ENCODE measurements around the gene GAPDHS. TPM values are rescaled to one million over a fixed set of nuclear protein-coding genes. Genes with fewer than 3 reads are reported as not detected.

Gene GAPDHS
- total RNA-seq, 1 donor from 2014 or later, result not detected

DNA sequence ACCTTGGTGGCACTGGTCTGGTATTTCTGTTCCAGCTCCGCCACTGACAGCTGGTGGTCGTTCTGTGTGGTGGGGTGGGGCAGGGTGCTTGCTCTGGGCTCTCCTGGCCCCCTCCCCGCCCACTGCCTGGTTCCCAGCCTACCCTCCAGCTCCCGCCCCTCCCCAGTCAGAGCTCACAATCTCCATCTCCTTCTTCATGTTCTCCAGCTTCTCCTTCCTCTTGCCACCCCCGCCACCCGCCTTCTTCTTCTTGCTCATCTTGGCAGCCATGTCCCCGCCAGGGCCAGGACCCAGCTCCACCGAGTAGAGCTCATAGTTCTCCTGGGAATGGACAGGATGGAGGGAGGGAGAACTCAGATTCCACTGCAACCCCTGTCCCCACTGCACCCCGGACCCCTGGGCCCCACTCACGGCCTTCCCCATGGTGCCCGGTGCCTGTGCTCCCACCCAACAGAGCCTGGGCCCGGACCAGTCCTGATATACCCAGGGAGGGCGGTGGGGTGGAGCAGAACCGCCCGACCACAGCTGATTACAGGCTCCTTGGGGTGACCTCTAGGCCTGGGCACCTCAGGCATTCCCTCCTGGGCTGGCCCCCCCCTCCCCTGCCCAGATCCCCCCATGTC is 30.1 kb downstream of the GAPDHS start, which contains the start of gene ATP4A:
ATP4A (minus strand) TSS at position 452 of the 623 bp plus-strand sequence; CDS start at position 423, 29 bp downstream.
- H3K79me2 ChIP-seq (ENCODE audit: low read depth), result no peaks in the 10 kb centered on the region
- no peaks in the 10 kb centered on the region for H3K4me1 ChIP-seq
- DNase-seq (ENCODE audit: low spot score), result no peak
- no peak within 1 kb of the TSS for H3K4me3 Mint-ChIP-seq
- H3F3A ChIP-seq (ENCODE audit: low read depth), result no peaks in the 10 kb centered on the region
- no peak within 1 kb of the TSS for H3K4me2 ChIP-seq
- H3K9me3 ChIP-seq (ENCODE audit: low read depth), result no peaks in the 10 kb centered on the region
- H3K27me3 Mint-ChIP-seq (ENCODE audit: insufficient read depth, low read depth), result peaks cover 24% of the 10 kb centered on the region
- H4K20me1 ChIP-seq (ENCODE audit: low read depth), result no peaks in the 10 kb centered on the region
- no peak within 1 kb of the TSS for H3K9ac ChIP-seq
- H3K9me3 Mint-ChIP-seq, result no peaks in the 10 kb centered on the region
- no peak for TF ChIP-seq EZH2phosphoT487 (IDR thresholded peaks at IDR 0.05)
- TF ChIP-seq EZH2 (IDR thresholded peaks at IDR 0.05), result no peak
- TF ChIP-seq, protein P1, sequence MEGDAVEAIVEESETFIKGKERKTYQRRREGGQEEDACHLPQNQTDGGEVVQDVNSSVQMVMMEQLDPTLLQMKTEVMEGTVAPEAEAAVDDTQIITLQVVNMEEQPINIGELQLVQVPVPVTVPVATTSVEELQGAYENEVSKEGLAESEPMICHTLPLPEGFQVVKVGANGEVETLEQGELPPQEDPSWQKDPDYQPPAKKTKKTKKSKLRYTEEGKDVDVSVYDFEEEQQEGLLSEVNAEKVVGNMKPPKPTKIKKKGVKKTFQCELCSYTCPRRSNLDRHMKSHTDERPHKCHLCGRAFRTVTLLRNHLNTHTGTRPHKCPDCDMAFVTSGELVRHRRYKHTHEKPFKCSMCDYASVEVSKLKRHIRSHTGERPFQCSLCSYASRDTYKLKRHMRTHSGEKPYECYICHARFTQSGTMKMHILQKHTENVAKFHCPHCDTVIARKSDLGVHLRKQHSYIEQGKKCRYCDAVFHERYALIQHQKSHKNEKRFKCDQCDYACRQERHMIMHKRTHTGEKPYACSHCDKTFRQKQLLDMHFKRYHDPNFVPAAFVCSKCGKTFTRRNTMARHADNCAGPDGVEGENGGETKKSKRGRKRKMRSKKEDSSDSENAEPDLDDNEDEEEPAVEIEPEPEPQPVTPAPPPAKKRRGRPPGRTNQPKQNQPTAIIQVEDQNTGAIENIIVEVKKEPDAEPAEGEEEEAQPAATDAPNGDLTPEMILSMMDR (IDR thresholded peaks at IDR 0.05), result no peak
- no peaks in the 10 kb centered on the region for H3K36me3 Mint-ChIP-seq
- no peak within 1 kb of the TSS for H3K27ac Mint-ChIP-seq
- no peaks in the 10 kb centered on the region for H3K36me3 ChIP-seq
- H3K4me1 Mint-ChIP-seq, result no peaks in the 10 kb centered on the region
- no peak within 1 kb of the TSS for H3K4me3 ChIP-seq
- H2AFZ ChIP-seq (replicated peaks), result no peak within 1 kb of the TSS
- no peak within 1 kb of the TSS for H3K27ac ChIP-seq
- H3K27me3 ChIP-seq, result peaks cover 51% of the 10 kb centered on the region

DNA sequence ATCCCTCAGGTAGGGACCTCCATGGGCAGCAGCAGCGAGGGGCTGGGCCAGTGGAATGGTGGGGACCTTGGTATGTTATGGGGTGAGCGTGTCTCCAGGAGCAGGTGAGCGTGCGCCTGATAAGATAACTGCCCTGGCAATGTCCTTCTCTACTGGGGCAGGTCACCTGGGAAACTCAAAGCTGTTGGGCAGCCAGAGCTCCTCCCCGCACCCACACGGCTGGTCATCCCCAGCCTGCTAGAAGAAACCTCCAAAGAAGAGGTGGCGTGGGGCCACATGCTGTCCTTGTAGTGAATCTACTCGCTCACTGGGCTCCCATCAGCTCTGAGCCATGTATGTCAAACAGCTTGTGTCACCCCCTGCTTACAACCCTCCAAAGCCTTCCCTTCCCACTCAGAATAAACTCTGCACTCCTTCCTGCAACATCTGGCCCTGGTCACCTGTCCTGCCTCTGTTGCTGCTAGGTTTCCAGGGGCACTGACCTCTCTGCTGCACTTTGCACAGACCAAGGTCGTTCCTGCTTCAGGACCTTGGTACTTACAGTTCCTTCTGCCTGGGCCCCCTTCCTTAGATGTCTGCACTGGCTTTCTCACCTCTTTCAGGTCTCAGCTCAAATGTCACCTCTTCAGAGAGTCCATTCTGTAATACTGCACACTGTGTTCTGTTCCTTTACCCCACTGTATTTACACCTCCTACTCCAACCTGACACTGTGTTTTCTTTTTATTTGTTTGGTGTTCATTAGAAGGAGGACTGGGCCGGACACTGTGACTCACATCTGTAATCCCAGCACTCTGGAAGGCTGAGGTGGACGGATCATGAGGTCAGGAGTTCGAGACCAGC is 32.0 kb downstream of the GAPDHS start:
- H3K4me3 ChIP-seq, result no peak overlapping the region
- Mint-ChIP-seq H3K36me3 (no peaks in the 10 kb centered on the region), H3K4me3 (no peak overlapping the region), H3K9me3 (no peaks in the 10 kb centered on the region), H3K4me1 (no peaks in the 10 kb centered on the region), H3K27me3 (ENCODE audit: insufficient read depth, low read depth) (peaks cover 13% of the 10 kb centered on the region), H3K27ac (no peak overlapping the region)
- no peak overlapping the region for H3K4me2 ChIP-seq
- no peak overlapping the region for H3K9ac ChIP-seq
- peaks cover 32% of the 10 kb centered on the region for H3K27me3 ChIP-seq
- no peak overlapping the region for H3K27ac ChIP-seq
- TF ChIP-seq EZH2 (IDR thresholded peaks at IDR 0.05), result no peak
- TF ChIP-seq EZH2phosphoT487 (IDR thresholded peaks at IDR 0.05), result no peak
- TF ChIP-seq, protein P1 (IDR thresholded peaks at IDR 0.05), result no peak
- no peak for DNase-seq (ENCODE audit: low spot score)
- no peaks in the 10 kb centered on the region for H3K36me3 ChIP-seq
- no peaks in the 10 kb centered on the region for H3K9me3 ChIP-seq (ENCODE audit: low read depth)
- no peaks in the 10 kb centered on the region for H4K20me1 ChIP-seq (ENCODE audit: low read depth)
- H2AFZ ChIP-seq (replicated peaks), result no peak overlapping the region
- H3K4me1 ChIP-seq, result no peaks in the 10 kb centered on the region
- no peaks in the 10 kb centered on the region for H3K79me2 ChIP-seq (ENCODE audit: low read depth)
- H3F3A ChIP-seq (ENCODE audit: low read depth), result no peaks in the 10 kb centered on the region

DNA sequence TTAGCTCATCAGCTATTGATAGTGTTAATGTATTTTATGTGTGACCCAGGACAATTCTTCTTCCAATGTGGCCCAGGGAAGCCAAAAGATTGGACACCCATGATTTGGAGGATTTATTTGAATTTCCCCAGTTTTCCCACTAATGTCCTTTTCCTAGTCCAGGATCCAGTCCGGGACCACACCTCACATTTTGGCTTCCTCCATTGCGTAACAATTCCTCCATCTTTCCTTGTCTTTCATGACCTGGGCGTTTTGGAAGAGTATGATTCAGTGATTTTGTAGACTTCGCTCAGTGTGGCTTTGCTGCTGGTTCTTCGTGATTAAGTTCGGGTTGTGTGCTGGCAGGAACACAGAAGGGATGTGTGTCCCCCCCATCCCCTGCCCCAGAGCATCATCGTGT is 33.5 kb downstream of the GAPDHS start:
- Histone ChIP-seq H3K4me3 (no peak overlapping the region), H3K79me2 (ENCODE audit: low read depth) (no peaks in the 10 kb centered on the region), H3F3A (ENCODE audit: low read depth) (no peaks in the 10 kb centered on the region), H3K4me2 (no peak overlapping the region), H3K27me3 (peaks cover 26% of the 10 kb centered on the region), H3K9me3 (ENCODE audit: low read depth) (no peaks in the 10 kb centered on the region), H3K4me1 (no peaks in the 10 kb centered on the region), H3K27ac (no peak overlapping the region), H4K20me1 (ENCODE audit: low read depth) (no peaks in the 10 kb centered on the region), H2AFZ (replicated peaks) (no peak overlapping the region), H3K36me3 (no peaks in the 10 kb centered on the region), H3K9ac (no peak overlapping the region)
- peaks cover 3% of the 10 kb centered on the region for H3K27me3 Mint-ChIP-seq (ENCODE audit: insufficient read depth, low read depth)
- TF ChIP-seq, protein P1 (IDR thresholded peaks at IDR 0.05), result no peak
- TF ChIP-seq EZH2phosphoT487 (IDR thresholded peaks at IDR 0.05) (no peak), EZH2 (IDR thresholded peaks at IDR 0.05) (no peak)
- H3K9me3 Mint-ChIP-seq, result no peaks in the 10 kb centered on the region
- H3K36me3 Mint-ChIP-seq, result no peaks in the 10 kb centered on the region
- peaks cover 2% of the 10 kb centered on the region for H3K4me1 Mint-ChIP-seq
- H3K4me3 Mint-ChIP-seq, result no peak overlapping the region
- H3K27ac Mint-ChIP-seq, result no peak overlapping the region
- no peak for DNase-seq (ENCODE audit: low spot score)
